IMR-90 (cell line): Measurements from ENCODE around the gene SRGAP3. TPM values are rescaled to one million over a fixed set of nuclear protein-coding genes. Genes with fewer than 3 reads are reported as not detected.

Experiments used
- ATAC-seq: fragments of 200-7000 bp; cut with Tn5 transposase; 2 replicates; pipeline ENCODE4 v1.9.1; 2020; ENCODE audit warnings: low read depth, mild to moderate bottlenecking, moderate library complexity
- BruUV-seq: library from RNA; stranded (reverse); fragments of 400-500 nt; replicated peaks from 2 replicates; lab custom pipeline; 2021; lab: Mats Ljungman, UMichigan
- CTCF ChIA-PET: fragments of 300-600 bp; formaldehyde crosslinking; extraction: SDS; loops from one replicate; lab custom pipeline; 2021; ENCODE audit warnings: antibody characterized with exemption; lab: Yijun Ruan, JAX
- POLR2A ChIA-PET: fragments of 300-600 bp; sonication (Branson Sonifier 250); formaldehyde crosslinking; loops from one replicate; lab custom pipeline; 2022; ENCODE audit warnings: antibody characterized with exemption; ENCODE audit not compliant: unreplicated experiment; lab: Charles Lee
- DNase-seq: peaks from one replicate; pipeline ENCODE4 v3.0.0; 2013
- H2AFZ ChIP-seq: replicated peaks from 2 replicates; pipeline ENCODE3; 2013; ENCODE audit warnings: low read length, mild to moderate bottlenecking; ENCODE audit not compliant: poor library complexity
- H2AK5ac ChIP-seq: 2 replicates; pipeline ENCODE4 v1.6.1; 2013; ENCODE audit warnings: low read depth, low read length, inconsistent platforms
- H2AK9ac ChIP-seq: replicated peaks from 2 replicates; pipeline ENCODE3; 2013; ENCODE audit warnings: mild to moderate bottlenecking, low read depth, low read length, moderate library complexity; ENCODE audit not compliant: poor library complexity
- H2BK120ac ChIP-seq: 2 replicates; pipeline ENCODE4 v1.6.1; 2013; ENCODE audit warnings: low read depth, low read length, inconsistent platforms
- H2BK15ac ChIP-seq: 3 replicates; pipeline ENCODE4 v1.6.1; 2013; ENCODE audit warnings: low read depth, low read length, inconsistent platforms
- H2BK20ac ChIP-seq: 2 replicates; pipeline ENCODE4 v1.6.1; 2013; ENCODE audit warnings: low read depth, mild to moderate bottlenecking, inconsistent platforms, low read length, moderate library complexity
- H2BK5ac ChIP-seq: 2 replicates; pipeline ENCODE4 v1.6.1; 2013; ENCODE audit warnings: mild to moderate bottlenecking, low read depth, low read length, inconsistent platforms; ENCODE audit not compliant: poor library complexity, severe bottlenecking
- H3K14ac ChIP-seq: replicated peaks from 2 replicates; pipeline ENCODE4 v1.6.1; 2013; ENCODE audit warnings: low read depth, low read length, inconsistent platforms
- H3K18ac ChIP-seq: 2 replicates; pipeline ENCODE4 v1.6.1; 2013; ENCODE audit warnings: low read depth, low read length, control low read depth
- H3K23ac ChIP-seq: 2 replicates; pipeline ENCODE4 v1.6.1; 2013; ENCODE audit warnings: low read depth, low read length, inconsistent platforms
- H3K27ac ChIP-seq: 2 replicates; pipeline ENCODE4 v1.5.1; 2013; ENCODE audit warnings: mild to moderate bottlenecking, control low read depth, low read length; ENCODE audit not compliant: insufficient read depth
- H3K27me3 ChIP-seq: 2 replicates; pipeline ENCODE4 v1.6.1; 2013; ENCODE audit warnings: low read length; ENCODE audit not compliant: control insufficient read depth, insufficient read depth
- H3K36me3 ChIP-seq: 2 replicates; pipeline ENCODE4 v1.6.1; 2013; ENCODE audit warnings: low read length, mixed read lengths; ENCODE audit not compliant: control insufficient read depth, insufficient read depth
- H3K4ac ChIP-seq: 2 replicates; pipeline ENCODE4 v1.6.1; 2013; ENCODE audit warnings: low read depth, low read length, inconsistent platforms
- H3K4me1 ChIP-seq: 2 replicates; pipeline ENCODE4 v1.6.1; 2013; ENCODE audit warnings: low read length, mixed read lengths; ENCODE audit not compliant: control insufficient read depth, insufficient read depth
- H3K4me2 ChIP-seq: 2 replicates; pipeline ENCODE4 v1.6.1; 2013; ENCODE audit warnings: low read depth, mild to moderate bottlenecking, control low read depth, low read length, moderate library complexity
- H3K4me3 ChIP-seq: 2 replicates; pipeline ENCODE4 v1.5.1; 2013; ENCODE audit warnings: low read depth, mild to moderate bottlenecking, control low read depth, low read length, moderate library complexity; ENCODE audit not compliant: insufficient read depth
- H3K56ac ChIP-seq: 2 replicates; pipeline ENCODE4 v1.6.1; 2013; ENCODE audit warnings: low read length, inconsistent platforms; ENCODE audit not compliant: insufficient read depth; ENCODE audit errors: extremely low read depth
- H3K79me1 ChIP-seq, 2 experiments: 2 replicates each; pipeline ENCODE4 v1.6.1; 2013; ENCODE audit warnings: low read length in 2 of 2, inconsistent platforms in 1 of 2, low read depth in 1 of 2
- H3K9ac ChIP-seq: 2 replicates; pipeline ENCODE4 v1.6.1; 2013; ENCODE audit warnings: low read depth, low read length, control low read depth
- H3K9me1 ChIP-seq: 2 replicates; pipeline ENCODE4 v1.6.1; 2013; ENCODE audit warnings: low read length, inconsistent platforms; ENCODE audit not compliant: insufficient read depth
- H3K9me3 ChIP-seq: 2 replicates; pipeline ENCODE4 v1.6.1; 2013; ENCODE audit warnings: low read length; ENCODE audit not compliant: control insufficient read depth, insufficient read depth
- H4K20me1 ChIP-seq: 2 replicates; pipeline ENCODE4 v1.6.1; 2013; ENCODE audit warnings: low read length, inconsistent platforms; ENCODE audit not compliant: insufficient read depth
- H4K5ac ChIP-seq: 2 replicates; pipeline ENCODE4 v1.6.1; 2013; ENCODE audit warnings: mild to moderate bottlenecking, low read depth, low read length, control low read depth
- H4K8ac ChIP-seq, 2 experiments: 2 replicates each; pipeline ENCODE4 v1.6.1; 2013; ENCODE audit warnings: low read depth in 2 of 2, low read length in 2 of 2, control low read depth in 1 of 2, inconsistent platforms in 1 of 2
- H4K91ac ChIP-seq: 2 replicates; pipeline ENCODE4 v1.6.1; 2013; ENCODE audit warnings: low read depth, low read length, inconsistent platforms; ENCODE audit not compliant: insufficient read depth
- BHLHE40 ChIP-seq: fragments of 150-350 bp; IDR thresholded peaks from 2 replicates; pipeline ENCODE4 v1.6.1; 2016; ENCODE audit warnings: mild to moderate bottlenecking, low read depth, low read length
- WGBS, 2 experiments: methylation state at CpG; one replicate each; pipeline versions ENCODE4 v1.1.5 to v1.1.7; 2013; ENCODE audit warnings: missing lambda C conversion rate in 2 of 2; ENCODE audit not compliant: insufficient read length in 1 of 2; ENCODE audit errors: extremely low coverage in 2 of 2; 5-methylcytosine and 5-hydroxymethylcytosine counted together
- dilution Hi-C: fragments of 300-500 bp; cut with HindIII; formaldehyde crosslinking; loops from one replicate; pipeline ENCODE4 v1.14.3; 2018; ENCODE audit warnings: low sequenced_read_pairs; ENCODE audit not compliant: unreplicated experiment
- in situ Hi-C: fragments of 300-500 bp; cut with MboI; formaldehyde crosslinking; loops from 3 replicates; pipeline ENCODE4 v1.14.3; 2019; ENCODE audit warnings: low sequenced_read_pairs, inconsistent platforms, mixed read lengths
- intact Hi-C: fragments of 100-400 bp; cut with micrococcal nuclease; formaldehyde crosslinking; loops from 2 replicates; pipeline ENCODE4 v1.10.0; 2022
- polyA plus RNA-seq, 3 experiments: library from polyadenylated mRNA; depleted of rRNA; stranded (reverse); fragments of >200 nt; gene quantifications; 2 replicates each; pipeline ENCODE4 v1.2.3, GENCODE V29; 2012; ENCODE audit warnings: low replicate concordance in 1 of 3
- total RNA-seq: library from RNA; depleted of rRNA; stranded (reverse); fragments of >200 nt; gene quantifications from 2 replicates; pipeline ENCODE4 v1.2.3, GENCODE V29; 2012

Gene SRGAP3
- total and polyA plus RNA-seq, 2 of the 4 experiments (the other 2 are of a cell fraction), result 0.68 to 1.4 TPM

- Histone ChIP-seq H3K9me3 (no peaks in the 10 kb centered on the region), H3K79me1 (no peaks in the 10 kb centered on the region), H2BK15ac (no peak overlapping the region), H2AFZ (no peak overlapping the region), H4K20me1 (no peaks in the 10 kb centered on the region), H3K4me3 (no peak overlapping the region), H3K4ac (no peak overlapping the region), H4K8ac (no peak overlapping the region), H2BK20ac (no peak overlapping the region), H3K27ac (no peak overlapping the region), H3K56ac (no peak overlapping the region), H2AK9ac (no peak overlapping the region), H4K91ac (no peak overlapping the region), H3K4me2 (no peak overlapping the region), H3K9ac (no peak overlapping the region), H3K9me1 (no peaks in the 10 kb centered on the region), H3K36me3 (no peaks in the 10 kb centered on the region), H3K27me3 (peaks cover 14% of the 10 kb centered on the region), H2BK5ac (no peak overlapping the region), H2AK5ac (no peak overlapping the region), H2BK120ac (no peak overlapping the region), H3K14ac (no peak overlapping the region), H3K4me1 (no peaks in the 10 kb centered on the region), H4K5ac (no peak overlapping the region), H3K18ac (no peak overlapping the region), H3K23ac (no peak overlapping the region)
- no peak for TF ChIP-seq BHLHE40
- dilution Hi-C loops (no loop called here), intact Hi-C loops (no loop called here), in situ Hi-C loops (no loop called here)
- ChIA-PET POLR2A (no interaction called here), CTCF (interaction anchor here (1.2 to 1.3 kb wide), 3 partner anchors 17 to 138 kb away, joined by 3 to 7 read pairs (median 4); no protein-coding TSS in a partner anchor)
- DNase-seq (no peak), ATAC-seq (no peak)
- no TSS peak for BruUV-seq
- no CpG with 5 or more reads among the region's 4 CpGs for WGBS, 2 experiments
Observed at GRCh38 chr3:9250236-9250635, 790 bp upstream of the SRGAP3 start.
